Activated naive CD8-positive, alpha-beta T cell treated with anti-CD3 and anti-CD28 coated beads for 36 hours (primary cell): ENCODE data around the gene INTS3. TPM values are rescaled to one million over a fixed set of nuclear protein-coding genes. Genes with fewer than 3 reads are reported as not detected.
A peak's percentile ranks its signal among the peaks of the same experiment; 100 is the strongest.

Experiments used
- DNase-seq: peaks from one replicate; pipeline ENCODE4 v3.0.0; 2021
- H3K27ac Mint-ChIP-seq: one replicate; pipeline ENCODE4 v1.8.0; 2022; ENCODE audit warnings: mild to moderate bottlenecking, moderate library complexity, mixed read lengths
- H3K27me3 Mint-ChIP-seq: one replicate; pipeline ENCODE4 v1.8.0; 2022; ENCODE audit warnings: mild to moderate bottlenecking, mixed read lengths
- H3K36me3 Mint-ChIP-seq: one replicate; pipeline ENCODE4 v1.8.0; 2021; ENCODE audit warnings: mild to moderate bottlenecking, mixed read lengths
- H3K4me1 Mint-ChIP-seq: one replicate; pipeline ENCODE4 v1.8.0; 2021; ENCODE audit warnings: mixed read lengths
- H3K4me3 Mint-ChIP-seq: one replicate; pipeline ENCODE4 v1.8.0; 2022; ENCODE audit warnings: mild to moderate bottlenecking, moderate library complexity, mixed read lengths
- H3K9me3 Mint-ChIP-seq: one replicate; pipeline ENCODE4 v1.8.0; 2022; ENCODE audit warnings: mixed read lengths
- total RNA-seq, 2 experiments: library from RNA; stranded (reverse); gene quantifications; one replicate each; pipeline ENCODE4 v1.2.3, GENCODE V29; 2021

The INTS3 gene
- total RNA-seq, 2 experiments from 2014 or later = 47.9 to 48.0 TPM

GRCh38 chr1:153791648-153792253 lies 63.9 kb downstream of the INTS3 start:
- peak; percentile 35 for DNase-seq
- H3K9me3 Mint-ChIP-seq = no peaks in the 10 kb centered on the region
- peak overlapping the region; percentile 87 for H3K27ac Mint-ChIP-seq
- peaks cover 2% of the 10 kb centered on the region for H3K36me3 Mint-ChIP-seq
- H3K4me3 Mint-ChIP-seq = peak overlapping the region; percentile 20
- H3K27me3 Mint-ChIP-seq = peaks cover 8% of the 10 kb centered on the region
- peaks cover 36% of the 10 kb centered on the region for H3K4me1 Mint-ChIP-seq

GRCh38 chr1:153792631-153793041 lies 64.8 kb downstream of the INTS3 start:
- H3K27me3 Mint-ChIP-seq = peaks cover 8% of the 10 kb centered on the region
- peaks cover 42% of the 10 kb centered on the region for H3K4me1 Mint-ChIP-seq
- peaks cover 2% of the 10 kb centered on the region for H3K36me3 Mint-ChIP-seq
- H3K4me3 Mint-ChIP-seq = no peak overlapping the region
- no peaks in the 10 kb centered on the region for H3K9me3 Mint-ChIP-seq
- H3K27ac Mint-ChIP-seq = no peak overlapping the region
- DNase-seq = no peak

GRCh38 chr1:153793261-153793972 lies 65.6 kb downstream of the INTS3 start:
- Mint-ChIP-seq H3K9me3 (no peaks in the 10 kb centered on the region), H3K27ac (no peak overlapping the region), H3K36me3 (peaks cover 2% of the 10 kb centered on the region), H3K4me3 (no peak overlapping the region), H3K27me3 (peaks cover 4% of the 10 kb centered on the region), H3K4me1 (peaks cover 42% of the 10 kb centered on the region)
- no peak for DNase-seq

GRCh38 chr1:153793973-153794615 lies 66.2 kb downstream of the INTS3 start:
- H3K4me3 Mint-ChIP-seq = no peak overlapping the region
- H3K4me1 Mint-ChIP-seq = peaks cover 39% of the 10 kb centered on the region
- H3K36me3 Mint-ChIP-seq = peaks cover 2% of the 10 kb centered on the region
- H3K27ac Mint-ChIP-seq = no peak overlapping the region
- no peaks in the 10 kb centered on the region for H3K27me3 Mint-ChIP-seq
- no peaks in the 10 kb centered on the region for H3K9me3 Mint-ChIP-seq
- DNase-seq = no peak

- Mint-ChIP-seq H3K9me3 (no peaks in the 10 kb centered on the region), H3K27me3 (no peaks in the 10 kb centered on the region), H3K4me1 (peaks cover 35% of the 10 kb centered on the region), H3K27ac (no peak overlapping the region), H3K4me3 (no peak overlapping the region), H3K36me3 (peaks cover 1% of the 10 kb centered on the region)
- DNase-seq = no peak
These were observed 66.9 kb downstream of the INTS3 start for GRCh38 chr1:153794624-153795329.

- Mint-ChIP-seq H3K4me3 (no peak overlapping the region), H3K4me1 (peaks cover 29% of the 10 kb centered on the region), H3K36me3 (no peaks in the 10 kb centered on the region), H3K9me3 (no peaks in the 10 kb centered on the region), H3K27ac (no peak overlapping the region), H3K27me3 (no peaks in the 10 kb centered on the region)
- no peak for DNase-seq
These were observed 67.5 kb downstream of the INTS3 start for GRCh38 chr1:153795330-153795837.

GRCh38 chr1:153795934-153796785 lies 68.3 kb downstream of the INTS3 start:
- Mint-ChIP-seq H3K36me3 (no peaks in the 10 kb centered on the region), H3K9me3 (no peaks in the 10 kb centered on the region), H3K4me1 (peaks cover 21% of the 10 kb centered on the region), H3K27ac (no peak overlapping the region), H3K27me3 (no peaks in the 10 kb centered on the region), H3K4me3 (no peak overlapping the region)
- no peak for DNase-seq

GRCh38 chr1:153796786-153797659 lies 69.2 kb downstream of the INTS3 start:
- Mint-ChIP-seq H3K27me3 (no peaks in the 10 kb centered on the region), H3K4me1 (peaks cover 13% of the 10 kb centered on the region), H3K4me3 (no peak overlapping the region), H3K9me3 (no peaks in the 10 kb centered on the region), H3K27ac (no peak overlapping the region), H3K36me3 (no peaks in the 10 kb centered on the region)
- DNase-seq = peak; percentile 74

GRCh38 chr1:153798468-153798780 lies 70.6 kb downstream of the INTS3 start:
- Mint-ChIP-seq H3K4me1 (peaks cover 13% of the 10 kb centered on the region), H3K9me3 (no peaks in the 10 kb centered on the region), H3K27ac (no peak overlapping the region), H3K4me3 (no peak overlapping the region), H3K27me3 (no peaks in the 10 kb centered on the region), H3K36me3 (peaks cover 7% of the 10 kb centered on the region)
- no peak for DNase-seq

GRCh38 chr1:153799016-153799415 lies 71.2 kb downstream of the INTS3 start:
- no peaks in the 10 kb centered on the region for H3K9me3 Mint-ChIP-seq
- H3K4me3 Mint-ChIP-seq = no peak overlapping the region
- no peak for DNase-seq
- no peak overlapping the region for H3K27ac Mint-ChIP-seq
- H3K27me3 Mint-ChIP-seq = no peaks in the 10 kb centered on the region
- H3K4me1 Mint-ChIP-seq = peaks cover 19% of the 10 kb centered on the region
- H3K36me3 Mint-ChIP-seq = peaks cover 12% of the 10 kb centered on the region

- peaks cover 24% of the 10 kb centered on the region for H3K4me1 Mint-ChIP-seq
- H3K27ac Mint-ChIP-seq = no peak overlapping the region
- H3K4me3 Mint-ChIP-seq = no peak overlapping the region
- peaks cover 12% of the 10 kb centered on the region for H3K36me3 Mint-ChIP-seq
- H3K27me3 Mint-ChIP-seq = no peaks in the 10 kb centered on the region
- no peaks in the 10 kb centered on the region for H3K9me3 Mint-ChIP-seq
- DNase-seq = no peak
These were observed 72.0 kb downstream of the INTS3 start for GRCh38 chr1:153799566-153800465.

- Mint-ChIP-seq H3K27ac (no peak overlapping the region), H3K27me3 (no peaks in the 10 kb centered on the region), H3K36me3 (peaks cover 12% of the 10 kb centered on the region), H3K4me3 (no peak overlapping the region), H3K4me1 (peaks cover 30% of the 10 kb centered on the region), H3K9me3 (no peaks in the 10 kb centered on the region)
- DNase-seq = no peak
These were observed 72.7 kb downstream of the INTS3 start for GRCh38 chr1:153800516-153800915.
